ENCODE data around the gene CPXM2. TPM values are rescaled to one million over a fixed set of nuclear protein-coding genes. Genes with fewer than 3 reads are reported as not detected.

Gene CPXM2
- total RNA-seq, 1 experiment from 2014 or later: 0.12 TPM

GRCh38 chr10:123870260-123870659, 21.3 kb downstream of the CPXM2 start:
- POLR2A ChIA-PET: no interaction called here
- intact Hi-C loops (cut with micrococcal nuclease): loop anchor here (5.0 kb wide), 1 partner anchor 97 kb away; no protein-coding TSS in a partner anchor
- Histone ChIP-seq H3K27me3 (ENCODE audit: insufficient read depth, low read length) (peaks cover 40% of the 10 kb centered on the region), H3K4me1 (ENCODE audit: control insufficient read depth in 1 of 2, insufficient read depth in 2 of 2, low read length in 2 of 2) (no peaks in the 10 kb centered on the region; a peak in 1 of 4 replicates), H3K27ac (ENCODE audit: low read depth, low read length) (no peak overlapping the region), H3K4me2 (ENCODE audit: low read length) (no peak overlapping the region), H3K79me2 (ENCODE audit: insufficient read depth, low read length) (no peaks in the 10 kb centered on the region), H3K9ac (ENCODE audit: low read length) (no peak overlapping the region), H2AFZ (ENCODE audit: low read depth, low read length, poor library complexity, severe bottlenecking) (no peak overlapping the region), H3K9me2 (ENCODE audit: insufficient read depth) (no peaks in the 10 kb centered on the region), H4K20me1 (ENCODE audit: insufficient read depth) (no peaks in the 10 kb centered on the region), H3K9me3 (ENCODE audit: control insufficient read depth in 1 of 2, insufficient read depth in 1 of 2, low read depth in 1 of 2, low read length in 2 of 2) (no peaks in the 10 kb centered on the region), H3K36me3 (ENCODE audit: control insufficient read depth in 1 of 2, insufficient read depth in 2 of 2, low read length in 2 of 2) (no peaks in the 10 kb centered on the region), H3K4me3 (replicated peaks in 1 of 2; ENCODE audit: low read depth in 1 of 2, low read length in 2 of 2) (no peak overlapping the region)
- TF ChIP-seq CTCF (IDR thresholded peaks at IDR 0.05 in 2 of 3, conservative IDR thresholded peaks at IDR 0.05 in 1 of 3; ENCODE audit: borderline replicate concordance in 1 of 3, insufficient read depth in 1 of 3, low read depth in 2 of 3, low read length in 2 of 3) (no peak), FOSL1 (IDR thresholded peaks at IDR 0.05; ENCODE audit: low read depth) (no peak), POLR2A (IDR thresholded peaks at IDR 0.05; ENCODE audit: borderline replicate concordance, extremely low read depth, insufficient read depth, insufficient read length) (no peak), ZFX (IDR thresholded peaks at IDR 0.05) (no peak), SIN3A (IDR thresholded peaks at IDR 0.05; ENCODE audit: low read depth) (no peak), EZH2phosphoT487 (IDR thresholded peaks at IDR 0.05; ENCODE audit: borderline replicate concordance) (no peak), RAD21 (IDR thresholded peaks at IDR 0.05; ENCODE audit: low read depth) (no peak), SP1 (IDR thresholded peaks at IDR 0.05; ENCODE audit: low read depth) (no peak), JUND (IDR thresholded peaks at IDR 0.05) (no peak), EGR1 (IDR thresholded peaks at IDR 0.05; ENCODE audit: low read depth) (no peak), ELF1 (IDR thresholded peaks at IDR 0.05; ENCODE audit: borderline replicate concordance, low read depth) (no peak), EZH2 (IDR thresholded peaks at IDR 0.05) (no peak), ZNF274 (IDR thresholded peaks at IDR 0.05; ENCODE audit: low read depth, low read length) (no peak), SRF (IDR thresholded peaks at IDR 0.05; ENCODE audit: low read depth) (no peak), POLR2AphosphoS5 (IDR thresholded peaks at IDR 0.05; ENCODE audit: low read depth, low read length) (no peak)
- TF ChIP-seq, protein P1, sequence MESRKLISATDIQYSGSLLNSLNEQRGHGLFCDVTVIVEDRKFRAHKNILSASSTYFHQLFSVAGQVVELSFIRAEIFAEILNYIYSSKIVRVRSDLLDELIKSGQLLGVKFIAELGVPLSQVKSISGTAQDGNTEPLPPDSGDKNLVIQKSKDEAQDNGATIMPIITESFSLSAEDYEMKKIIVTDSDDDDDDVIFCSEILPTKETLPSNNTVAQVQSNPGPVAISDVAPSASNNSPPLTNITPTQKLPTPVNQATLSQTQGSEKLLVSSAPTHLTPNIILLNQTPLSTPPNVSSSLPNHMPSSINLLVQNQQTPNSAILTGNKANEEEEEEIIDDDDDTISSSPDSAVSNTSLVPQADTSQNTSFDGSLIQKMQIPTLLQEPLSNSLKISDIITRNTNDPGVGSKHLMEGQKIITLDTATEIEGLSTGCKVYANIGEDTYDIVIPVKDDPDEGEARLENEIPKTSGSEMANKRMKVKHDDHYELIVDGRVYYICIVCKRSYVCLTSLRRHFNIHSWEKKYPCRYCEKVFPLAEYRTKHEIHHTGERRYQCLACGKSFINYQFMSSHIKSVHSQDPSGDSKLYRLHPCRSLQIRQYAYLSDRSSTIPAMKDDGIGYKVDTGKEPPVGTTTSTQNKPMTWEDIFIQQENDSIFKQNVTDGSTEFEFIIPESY (IDR thresholded peaks at IDR 0.05; ENCODE audit: extremely low read depth, insufficient replicate concordance, low read length): no peak
- TF ChIP-seq, protein P2, sequence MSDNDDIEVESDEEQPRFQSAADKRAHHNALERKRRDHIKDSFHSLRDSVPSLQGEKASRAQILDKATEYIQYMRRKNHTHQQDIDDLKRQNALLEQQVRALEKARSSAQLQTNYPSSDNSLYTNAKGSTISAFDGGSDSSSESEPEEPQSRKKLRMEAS (IDR thresholded peaks at IDR 0.05): no peak
- ATAC-seq: no peak
- CTCF ChIA-PET: interaction anchor here (0.8 kb wide), 1 partner anchor 27 kb away, joined by 3 read pairs; no protein-coding TSS in a partner anchor
- DNase-seq (ENCODE audit: low read depth, low spot score): no peak
- RAD21 ChIA-PET (ENCODE audit: low non-redundant PET in 1 of 2, low total read pairs in 2 of 2, uncharacterized antibody in 2 of 2, unreplicated experiment in 2 of 2): no interaction called here
- BruUV-seq (replicated peaks): no TSS peak

All from HCT116 (cell line).